HEK293 (cell line): Measurements from ENCODE around the gene NCKAP5.

Experiments
- CTCF ChIA-PET: fragments of 350-600 bp; formaldehyde crosslinking; extraction: SDS; loops from one replicate; lab custom pipeline; 2021; ENCODE audit warnings: antibody characterized with exemption; lab: Yijun Ruan, JAX
- POLR2A ChIA-PET: fragments of 300-600 bp; formaldehyde crosslinking; extraction: SDS; loops from one replicate; lab custom pipeline; 2020; ENCODE audit warnings: antibody characterized with exemption, inconsistent platforms; lab: Yijun Ruan, JAX
- H3K27ac ChIP-seq: fragments of 200-500 bp; sonication (Bioruptor generic); 2 replicates; pipeline ENCODE4 v1.5.1; 2014; ENCODE audit warnings: low read depth, low read length, control low read depth, inconsistent platforms; ENCODE audit errors: extremely low read depth
- H3K36me3 ChIP-seq, 2 experiments: fragments of 200-500 bp in 1 of 2; sonication (Bioruptor generic) in 1 of 2; 1 replicate in 1 of 2; 2 replicates in 1 of 2; pipeline ENCODE4 v1.5.1; 2014 to 2017; ENCODE audit warnings: inconsistent platforms in 2 of 2, low read length in 2 of 2; ENCODE audit not compliant: control insufficient read depth in 2 of 2, insufficient read depth in 1 of 2
- H3K4me1 ChIP-seq: fragments of 200-500 bp; sonication (Bioruptor generic); 2 replicates; pipeline ENCODE4 v1.5.1; 2014; ENCODE audit warnings: mild to moderate bottlenecking, low read length, inconsistent platforms; ENCODE audit not compliant: control insufficient read depth, insufficient read depth
- H3K4me3 ChIP-seq: 2 replicates; pipeline ENCODE4 v1.5.1; 2011; ENCODE audit warnings: low read depth, mild to moderate bottlenecking, control low read depth, low read length, moderate library complexity
- H3K9me3 ChIP-seq: fragments of 200-500 bp; sonication (Bioruptor generic); 2 replicates; pipeline ENCODE4 v1.5.1; 2014; ENCODE audit warnings: low read depth, low read length, inconsistent platforms; ENCODE audit not compliant: control insufficient read depth, insufficient read depth
- ATF2 ChIP-seq: fragments of 450-650 bp; formaldehyde crosslinking; IDR thresholded peaks from 2 replicates; pipeline ENCODE4 v1.5.1; 2016; ENCODE audit warnings: missing biosample characterization, missing genetic modification characterization, low read depth
- BCL11B ChIP-seq: fragments of 450-650 bp; formaldehyde crosslinking; IDR thresholded peaks from 2 replicates; pipeline ENCODE4 v1.5.1; 2016; ENCODE audit warnings: low read depth, missing biosample characterization, missing genetic modification characterization
- GFI1B ChIP-seq: fragments of 450-650 bp; formaldehyde crosslinking; IDR thresholded peaks from 2 replicates; pipeline ENCODE4 v1.5.1; 2016; ENCODE audit warnings: missing biosample characterization, missing genetic modification characterization
- HOXA7 ChIP-seq: sonication (generic); formaldehyde crosslinking; IDR thresholded peaks from 2 replicates; pipeline ENCODE4 v1.8.1; 2022; ENCODE audit warnings: missing genetic modification reagents, borderline replicate concordance
- MEIS1 ChIP-seq: sonication (generic); formaldehyde crosslinking; IDR thresholded peaks from 2 replicates; pipeline ENCODE4 v1.8.1; 2022; ENCODE audit warnings: missing genetic modification reagents, mild to moderate bottlenecking, borderline replicate concordance
- PRDM4 ChIP-seq: fragments of 450-650 bp; formaldehyde crosslinking; IDR thresholded peaks from 2 replicates; pipeline ENCODE4 v1.5.1; 2017; ENCODE audit warnings: missing biosample characterization, missing genetic modification characterization
- TRIM28 ChIP-seq: IDR thresholded peaks from 2 replicates; pipeline ENCODE4 v1.6.1; 2011; ENCODE audit warnings: low read length, control low read depth, borderline replicate concordance
- ZBTB17 ChIP-seq: fragments of 450-650 bp; formaldehyde crosslinking; IDR thresholded peaks from 2 replicates; pipeline ENCODE4 v1.5.1; 2016; ENCODE audit warnings: missing biosample characterization, missing genetic modification characterization
- ZBTB44 ChIP-seq: fragments of 450-650 bp; IDR thresholded peaks from 2 replicates; pipeline ENCODE4 v1.5.1; 2018; ENCODE audit warnings: missing biosample characterization, mild to moderate bottlenecking, missing genetic modification characterization
- ZNF169 ChIP-seq: fragments of 450-650 bp; formaldehyde crosslinking; IDR thresholded peaks from 2 replicates; pipeline ENCODE4 v1.5.1; 2016; ENCODE audit warnings: missing biosample characterization, missing genetic modification characterization
- ZNF174 ChIP-seq: fragments of 450-650 bp; formaldehyde crosslinking; IDR thresholded peaks from 2 replicates; pipeline ENCODE4 v1.5.0; 2017; ENCODE audit warnings: missing biosample characterization, mild to moderate bottlenecking, missing genetic modification characterization
- ZNF202 ChIP-seq: fragments of 450-650 bp; formaldehyde crosslinking; IDR thresholded peaks from 2 replicates; pipeline ENCODE4 v1.5.1; 2016; ENCODE audit warnings: missing biosample characterization, missing genetic modification characterization, borderline replicate concordance
- ZNF221 ChIP-seq: fragments of 450-650 bp; formaldehyde crosslinking; IDR thresholded peaks from 2 replicates; pipeline ENCODE4 v1.5.1; 2017; ENCODE audit warnings: missing biosample characterization, missing genetic modification characterization, borderline replicate concordance
- ZNF335 ChIP-seq: fragments of 450-650 bp; formaldehyde crosslinking; conservative IDR thresholded peaks from 2 replicates; pipeline ENCODE4 v1.5.1; 2016; ENCODE audit warnings: missing biosample characterization, missing genetic modification characterization
- ZNF341 ChIP-seq: fragments of 450-650 bp; formaldehyde crosslinking; IDR thresholded peaks from 2 replicates; pipeline ENCODE4; 2016; ENCODE audit warnings: low read depth, missing biosample characterization, missing genetic modification characterization
- ZNF362 ChIP-seq: fragments of 450-650 bp; formaldehyde crosslinking; IDR thresholded peaks from 2 replicates; pipeline ENCODE4 v1.5.1; 2016; ENCODE audit warnings: missing biosample characterization, missing genetic modification characterization
- ZNF37A ChIP-seq: fragments of 450-650 bp; IDR thresholded peaks from 2 replicates; pipeline ENCODE4 v1.5.1; 2018; ENCODE audit warnings: missing biosample characterization, missing genetic modification characterization
- ZNF391 ChIP-seq: fragments of 450-650 bp; formaldehyde crosslinking; IDR thresholded peaks from 2 replicates; pipeline ENCODE4 v1.5.1; 2016; ENCODE audit warnings: low read depth, missing biosample characterization, missing genetic modification characterization, borderline replicate concordance
- ZNF423 ChIP-seq: fragments of 450-650 bp; formaldehyde crosslinking; IDR thresholded peaks from 2 replicates; pipeline ENCODE4 v1.5.1; 2016; ENCODE audit warnings: missing biosample characterization, missing genetic modification characterization
- ZNF426 ChIP-seq: fragments of 450-650 bp; formaldehyde crosslinking; IDR thresholded peaks from 2 replicates; pipeline ENCODE4 v1.5.1; 2017; ENCODE audit warnings: missing biosample characterization, missing genetic modification characterization, mild to moderate bottlenecking, inconsistent platforms, moderate library complexity
- ZNF558 ChIP-seq: fragments of 450-650 bp; formaldehyde crosslinking; IDR thresholded peaks from 2 replicates; pipeline ENCODE4 v1.5.1; 2016; ENCODE audit warnings: missing biosample characterization, missing genetic modification characterization
- ZNF629 ChIP-seq: fragments of 450-650 bp; formaldehyde crosslinking; IDR thresholded peaks from 2 replicates; pipeline ENCODE4 v1.5.1; 2017; ENCODE audit warnings: missing biosample characterization, missing genetic modification characterization
- ZNF792 ChIP-seq: fragments of 450-650 bp; formaldehyde crosslinking; IDR thresholded peaks from 2 replicates; pipeline ENCODE4 v1.5.1; 2016; ENCODE audit warnings: missing biosample characterization, missing genetic modification characterization
- ZSCAN30 ChIP-seq: fragments of 450-650 bp; IDR thresholded peaks from 2 replicates; pipeline ENCODE4 v1.5.1; 2018; ENCODE audit warnings: missing biosample characterization, mild to moderate bottlenecking, missing genetic modification characterization, moderate library complexity

NCKAP5 gene

GRCh38 chr2:133568172-133568571 lies at the start of gene NCKAP5:
TSS of gene NCKAP5 (minus strand) at chr2:133568463. CDS start at chr2:133517526, 50,937 bp downstream.
- CTCF ChIA-PET, result interaction anchor here (2.3 kb wide), 1 partner anchor 212 kb away, joined by 9 read pairs; no protein-coding TSS in a partner anchor
- Histone ChIP-seq H3K4me1 (peaks cover 6% of the 10 kb centered on the region), H3K4me3 (peak within 1 kb of the TSS; percentile 37), H3K27ac (no peak within 1 kb of the TSS; the same call in 1 of the 2 replicates), H3K36me3 (no peaks in the 10 kb centered on the region), H3K9me3 (no peaks in the 10 kb centered on the region)
- TF ChIP-seq ZBTB17 (tag by site-specific recombination) (peak; percentile 85; the same call in 1 of the 2 replicates), ZNF558 (tag by site-specific recombination) (no peak), ZNF335 (tag by site-specific recombination) (0 out of 2 replicates have a peak, but pooled peaks have one; percentile 43), ZNF629 (tag by site-specific recombination) (peak; percentile 60; the same call in 1 of the 2 replicates), ZNF362 (no peak), ATF2 (tag by site-specific recombination) (peak; percentile 41; the same call in 1 of the 2 replicates), TRIM28 (peak; percentile 16; the same call in 1 of the 2 replicates)
- TF ChIP-seq, all 188 proteins: peak for 5
- POLR2A ChIA-PET, result no interaction called here

GRCh38 chr2:133609664-133610063 lies 41.4 kb upstream of the NCKAP5 start:
- Histone ChIP-seq H3K36me3 (no peaks in the 10 kb centered on the region), H3K27ac (no peak overlapping the region)
- CTCF ChIA-PET, result interaction anchor here (0.9 kb wide), 1 partner anchor 235 kb away, joined by 3 read pairs; no protein-coding TSS in a partner anchor
- TF ChIP-seq ZNF423 (tag by site-specific recombination), result no peak
- TF ChIP-seq ZNF174 (tag by site-specific recombination), result no peak
- TF ChIP-seq ZNF792 (tag by site-specific recombination), result no peak
- TF ChIP-seq ZNF341 (tag by site-specific recombination), result no peak
- no peak for TF ChIP-seq ZNF169
- no peak for TF ChIP-seq GFI1B (tag by site-specific recombination)
- no peak for TF ChIP-seq ZNF426
- TF ChIP-seq BCL11B (tag by site-specific recombination), result no peak
- TF ChIP-seq PRDM4 (tag by site-specific recombination), result no peak
- no peak for TF ChIP-seq ZNF391 (tag by site-specific recombination)
- TF ChIP-seq, all 188 proteins: peak for 0
- POLR2A ChIA-PET, result no interaction called here
- Histone ChIP-seq H3K4me3 (no peak overlapping the region), H3K9me3 (no peaks in the 10 kb centered on the region), H3K4me1 (no peaks in the 10 kb centered on the region)

- ChIA-PET POLR2A (no interaction called here), CTCF (interaction anchor here (1.6 kb wide), 2 partner anchors 28 to 172 kb away, joined by 5 read pairs; no protein-coding TSS in a partner anchor)
- H3K4me3 ChIP-seq, result no peak overlapping the region
- H3K4me1 ChIP-seq, result no peaks in the 10 kb centered on the region
- H3K27ac ChIP-seq, result no peak overlapping the region
- H3K9me3 ChIP-seq, result no peaks in the 10 kb centered on the region
- no peaks in the 10 kb centered on the region for H3K36me3 ChIP-seq
- no peak for TF ChIP-seq MEIS1 (CRISPR knock-in tag)
- TF ChIP-seq ZSCAN30 (tag by site-specific recombination), result no peak
- TF ChIP-seq ZBTB44 (tag by site-specific recombination), result no peak
- no peak for TF ChIP-seq HOXA7 (CRISPR knock-in tag)
- no peak for TF ChIP-seq ZNF202 (tag by site-specific recombination)
- TF ChIP-seq ZNF37A (tag by site-specific recombination), result no peak
- no peak for TF ChIP-seq ZNF221 (tag by site-specific recombination)
- TF ChIP-seq, all 188 proteins: peak for 0
These were observed 40.0 kb upstream of the NCKAP5 start for GRCh38 chr2:133608291-133608690.
